HG03159 (cell line): ENCODE measurements around the gene ZNF443.
"Not testable (repeated sequence)": the region's sequence is repeated elsewhere in the genome, so short reads cannot be mapped to it uniquely, and the experiment has no call there.

ENCODE experiments used
- ATAC-seq: cut with Tn5 transposase; IDR thresholded peaks from one replicate; pipeline ENCODE4 v1.9.1; 2021; ENCODE audit warnings: mild to moderate bottlenecking, moderate library complexity; ENCODE audit not compliant: unreplicated experiment

Gene ZNF443

DNA sequence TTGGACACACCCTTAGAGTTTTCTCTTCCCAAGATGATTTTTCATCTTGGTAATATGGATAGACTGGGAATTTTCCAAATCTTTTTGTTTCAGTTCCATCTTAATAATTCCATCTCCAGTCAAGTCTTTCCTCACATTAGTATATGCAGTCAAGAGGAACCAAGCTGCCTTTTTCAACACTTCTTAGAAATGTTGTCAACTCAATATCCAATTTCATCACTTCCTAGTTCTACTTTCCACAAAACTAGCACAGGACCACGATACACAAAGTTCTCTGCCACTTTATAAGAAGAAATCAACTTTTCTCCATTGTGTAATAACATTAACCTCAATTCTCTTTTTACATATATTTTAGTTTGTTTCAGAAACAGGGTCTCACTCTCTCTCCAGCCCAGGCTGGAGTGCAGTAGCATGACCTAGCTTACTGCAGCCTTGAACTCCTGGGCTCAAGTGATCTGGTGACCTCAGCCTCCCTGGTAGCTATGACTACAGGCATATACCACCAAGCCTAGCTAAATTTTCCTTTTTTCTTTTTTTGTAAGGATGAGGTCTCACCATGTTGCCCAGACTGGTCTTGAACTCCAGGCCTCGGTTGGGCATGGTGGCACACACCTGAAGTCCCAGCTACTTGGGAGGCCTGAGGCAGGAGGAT, 15.5 kb downstream of the ZNF443 start:
- ATAC-seq, result no peak

DNA sequence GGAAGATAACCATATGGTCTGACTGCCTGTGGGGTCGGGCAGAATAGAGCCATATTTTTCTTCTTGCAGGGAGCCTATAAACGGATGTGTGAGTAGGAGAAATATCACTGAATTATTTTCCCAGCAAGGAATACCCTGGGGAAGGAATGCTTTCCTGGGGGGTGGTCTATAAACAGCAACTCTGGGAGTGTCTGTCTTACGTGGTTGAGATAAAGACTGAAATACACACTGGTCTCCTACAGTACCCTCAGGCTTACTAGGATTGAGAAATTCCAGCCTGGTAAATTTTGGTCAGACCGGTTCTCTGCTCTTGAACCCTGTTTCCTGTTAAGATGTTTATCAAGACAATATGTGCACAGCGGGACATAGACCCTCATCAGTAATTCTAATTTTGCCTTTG, 23.5 kb downstream of the ZNF443 start:
- not testable (repeated sequence) for ATAC-seq

DNA sequence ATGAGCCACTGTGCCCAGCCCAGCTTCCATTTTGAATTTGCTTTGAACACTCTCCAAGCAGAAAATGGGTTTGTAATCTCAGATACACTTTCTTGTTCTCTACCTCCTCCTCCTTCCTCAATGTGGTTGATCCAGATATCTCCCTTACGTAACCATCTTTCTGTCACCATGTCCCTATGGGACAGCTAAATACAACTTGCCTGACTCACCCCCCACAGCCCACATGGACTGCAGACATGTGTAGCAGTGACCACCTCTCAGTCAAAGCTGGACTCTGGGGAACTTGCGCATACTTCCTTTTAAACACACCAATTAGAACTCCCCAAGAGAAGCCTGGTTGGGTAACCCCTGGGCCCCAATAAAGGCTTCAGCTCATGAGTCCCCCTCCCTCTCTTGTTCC, 28.9 kb downstream of the ZNF443 start:
- no peak for ATAC-seq

DNA sequence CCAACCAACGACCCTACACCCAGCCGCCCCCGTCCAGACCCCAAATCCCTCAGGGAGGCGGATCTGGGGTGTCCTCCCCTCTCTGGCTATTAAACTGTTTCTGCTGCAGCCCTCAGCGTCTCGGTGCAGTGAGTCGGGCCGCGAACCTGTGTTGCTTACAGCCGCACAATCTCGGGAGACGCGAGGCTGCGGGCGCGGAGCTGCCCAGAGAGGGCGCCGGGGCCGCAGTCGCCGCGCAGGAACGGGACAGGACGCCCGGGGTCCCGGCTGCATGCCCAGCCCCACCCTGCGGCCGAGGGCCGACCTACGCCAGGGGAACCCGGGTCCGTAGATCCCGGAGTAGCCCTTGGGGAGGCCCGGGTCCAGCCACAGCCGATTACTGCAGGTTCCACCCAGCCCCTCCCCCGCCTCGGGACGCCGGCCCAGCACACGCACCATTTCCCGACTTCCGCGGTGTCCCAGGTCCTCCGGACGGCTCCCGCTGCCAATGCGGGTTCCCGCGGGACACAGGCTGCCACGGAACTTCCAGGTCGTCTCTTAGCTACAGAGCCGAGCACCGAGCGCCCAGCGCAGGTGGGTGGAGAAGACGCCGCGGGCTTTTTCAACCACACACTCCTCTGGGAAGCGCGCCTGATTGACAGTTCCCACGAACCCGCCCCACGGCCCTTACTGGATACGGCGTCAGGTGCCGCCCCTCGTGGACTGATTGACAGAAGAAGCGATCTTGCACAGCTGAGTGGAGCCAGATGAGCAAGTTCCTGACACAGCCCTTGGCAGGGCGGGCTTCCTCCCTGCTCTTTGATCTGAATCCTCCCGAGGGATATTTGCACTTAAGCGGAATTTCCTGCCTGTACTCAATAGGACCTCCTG, 40.0 kb downstream of the ZNF443 start, which contains the start of gene ZNF799:
TSS of gene ZNF799 (minus strand) at position 639 of the 870 bp plus-strand sequence. CDS start at position 438, 201 bp downstream.
- peak; percentile 86 for ATAC-seq

DNA sequence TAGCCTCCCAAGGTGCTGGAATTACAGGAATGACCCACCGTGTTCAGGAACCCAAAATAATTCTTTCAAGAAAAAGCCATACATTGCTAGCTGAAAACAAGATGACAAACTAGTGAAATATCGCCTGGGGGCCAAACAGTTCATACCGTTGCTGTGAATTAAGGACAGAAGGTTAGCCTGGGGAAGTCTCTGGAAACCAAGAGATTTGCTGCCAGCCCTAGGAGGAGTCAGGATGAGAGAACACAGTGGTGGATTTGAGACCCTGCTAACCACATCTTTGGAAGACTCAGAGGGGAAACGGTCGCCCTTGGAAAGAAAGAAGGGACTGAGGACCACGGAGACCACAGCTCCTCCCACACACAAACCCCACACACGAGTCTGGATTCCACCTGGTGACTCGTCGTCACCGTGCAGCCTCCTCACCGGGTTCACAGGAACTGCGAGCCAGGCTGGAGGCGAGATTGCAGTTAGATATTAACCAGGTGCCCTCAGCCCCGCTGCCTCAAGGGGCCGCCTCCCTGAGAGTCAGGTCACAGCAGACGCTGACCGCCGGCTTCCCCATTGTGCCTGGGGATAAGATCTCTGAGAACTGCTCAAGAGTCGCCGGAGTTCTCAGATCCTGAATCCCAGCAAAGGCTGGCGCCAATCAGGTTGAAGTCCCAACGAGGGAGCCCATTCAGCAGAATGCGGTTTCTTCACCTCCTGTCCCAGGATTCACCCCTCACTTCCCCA, 40.8 kb downstream of the ZNF443 start:
- peak; percentile 38 for ATAC-seq

DNA sequence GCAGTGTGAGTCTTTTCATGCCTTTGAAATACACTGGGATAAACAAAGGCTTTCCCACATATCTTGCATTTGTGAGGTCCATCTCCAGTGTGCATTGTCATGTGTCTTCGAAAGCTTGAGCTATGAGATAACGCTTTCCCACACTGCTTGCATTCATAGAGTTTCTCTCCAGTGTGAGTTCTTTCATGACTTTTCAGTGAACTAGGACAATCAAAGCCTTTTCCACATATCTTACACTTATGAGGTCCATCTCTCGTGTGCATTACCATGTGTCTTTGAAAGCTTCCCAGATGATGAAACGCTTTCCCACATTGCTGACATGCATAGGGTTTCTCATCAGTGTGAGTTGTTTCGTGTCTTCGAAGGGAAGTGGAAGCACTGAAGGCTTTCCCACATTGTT, 49.7 kb downstream of the ZNF443 start:
- not testable (repeated sequence) for ATAC-seq

DNA sequence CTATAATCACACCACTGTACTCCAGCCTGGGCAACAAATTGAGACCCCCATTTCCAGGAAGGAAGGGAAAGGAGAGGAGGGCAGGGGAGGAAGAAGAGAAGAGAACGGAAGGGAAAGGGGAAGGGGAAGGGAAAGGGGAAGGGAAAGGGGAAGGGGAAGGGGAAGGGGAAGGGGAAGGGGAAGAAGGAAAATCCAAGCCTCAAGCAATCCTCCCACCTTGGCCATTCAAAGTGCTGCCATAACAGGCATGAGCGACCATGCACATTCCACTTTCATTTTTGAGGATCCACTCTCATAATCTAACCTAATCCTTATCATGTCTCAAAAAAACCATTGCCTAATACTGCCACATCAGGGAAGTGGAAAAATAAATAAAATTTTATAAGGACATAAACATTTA, 54.5 kb downstream of the ZNF443 start:
- not testable (repeated sequence) for ATAC-seq

DNA sequence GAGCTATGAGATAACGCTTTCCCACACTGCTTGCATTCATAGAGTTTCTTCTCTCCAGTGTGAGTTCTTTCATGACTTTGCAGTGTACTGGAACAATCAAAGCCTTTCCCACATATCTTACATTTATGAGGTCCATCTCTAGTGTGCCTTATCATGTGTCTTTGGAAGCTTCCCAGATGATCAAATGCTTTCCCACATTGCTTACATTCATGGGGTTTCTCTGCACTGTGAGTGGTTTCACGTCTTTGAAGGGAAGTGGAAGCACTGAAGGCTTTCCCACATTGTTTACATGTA, 60.4 kb downstream of the ZNF443 start:
- no peak for ATAC-seq

DNA sequence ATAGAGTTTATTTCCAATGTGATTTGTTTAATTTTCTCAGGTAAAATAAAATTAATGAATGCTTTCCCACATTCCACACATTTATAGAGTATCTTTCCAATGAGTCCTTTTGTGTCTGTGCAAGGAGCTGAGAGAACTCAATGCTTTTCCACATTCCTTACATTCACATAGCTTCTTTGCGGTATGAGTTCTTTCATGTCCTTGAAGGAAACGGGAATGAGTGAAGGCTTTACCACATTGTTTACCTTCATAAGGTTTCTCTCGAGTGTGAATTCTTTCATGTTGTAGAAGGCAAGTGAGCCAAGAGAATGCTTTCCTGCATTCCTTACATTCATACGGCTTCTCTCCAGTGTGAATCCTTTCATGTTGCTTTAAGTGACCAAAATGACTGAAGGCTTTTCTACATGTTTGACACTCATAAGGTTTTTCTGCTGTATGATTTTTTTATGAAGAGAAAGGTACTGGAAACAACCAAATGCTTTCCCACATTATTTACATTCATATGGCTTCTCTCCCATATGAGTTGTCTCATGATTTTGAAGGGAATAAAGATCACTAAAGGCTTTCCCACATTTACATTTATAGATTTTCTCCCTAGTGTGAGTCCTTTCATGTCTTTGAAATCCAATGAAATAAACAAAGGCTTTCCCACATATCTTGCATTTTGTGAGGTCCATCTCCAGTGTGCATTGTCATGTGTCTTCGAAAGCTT, 60.9 kb downstream of the ZNF443 start:
- ATAC-seq, result no peak
